ENCODE data around the gene CTIF. TPM values are rescaled to one million over a fixed set of nuclear protein-coding genes. Genes with fewer than 3 reads are reported as not detected.
A peak's percentile ranks its signal among the peaks of the same experiment; 100 is the strongest.

The CTIF gene
- total and polyA plus RNA-seq, 4 experiments from 2014 or later = 5.2 to 6.5 TPM; not detected in 2

DNA sequence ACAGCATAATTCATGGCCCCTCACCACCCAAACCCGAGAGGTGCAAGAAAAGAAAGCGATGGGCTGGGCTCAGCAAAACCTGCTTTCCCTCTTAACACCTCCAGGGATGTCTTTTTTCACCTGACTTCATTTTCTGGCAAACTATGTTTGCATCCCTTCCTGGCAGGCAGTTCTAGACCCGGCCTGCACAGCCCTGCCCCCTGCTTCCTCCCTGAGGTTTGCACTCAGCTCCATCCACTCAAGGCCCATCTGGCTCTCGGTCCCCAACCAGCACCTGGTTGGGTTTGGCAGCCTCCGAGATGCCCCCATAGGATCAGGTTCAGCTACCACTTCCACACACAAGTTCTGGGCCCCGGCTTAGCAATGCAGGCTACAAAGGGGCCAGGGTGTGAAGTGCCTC, 226.2 kb downstream of the CTIF start:
- ChIA-PET POLR2A (ENCODE audit: partially characterized antibody) (interaction anchor here (0.7 kb wide), 1 partner anchor 13 kb away, joined by 4 read pairs; no protein-coding TSS in a partner anchor), CTCF (ENCODE audit: partially characterized antibody) (no interaction called here)
- Mint-ChIP-seq H3K36me3 (peaks cover 0 to 4% of the 10 kb centered on the region in 2 donors), H3K9me3 (no peaks in the 10 kb centered on the region), H3K27ac (peak overlapping the region in 1 of 7 donors; percentile 7), H3K4me3 (no peak overlapping the region), H3K4me1 (peaks cover 5 to 19% (median 10%) of the 10 kb centered on the region in 4 donors), H3K27me3 (peaks cover 0 to 1% of the 10 kb centered on the region in 2 donors)
- Histone ChIP-seq H3K9me3 (ENCODE audit: control insufficient read depth in 1 of 2, low read length in 2 of 2) (no peaks in the 10 kb centered on the region), H3K27ac (ENCODE audit: low read depth, low read length) (no peak overlapping the region), H3K27me3 (ENCODE audit: insufficient read depth, low read length) (no peaks in the 10 kb centered on the region), H3K36me3 (ENCODE audit: insufficient read depth, low read length) (no peaks in the 10 kb centered on the region), H3K4me1 (ENCODE audit: insufficient read depth, low read length) (peaks cover 8% of the 10 kb centered on the region), H3K4me3 (ENCODE audit: low read length in 2 of 2) (no peak overlapping the region)
- no peak for DNase-seq
- intact Hi-C loops (cut with micrococcal nuclease) = no loop called here

- ChIA-PET CTCF (ENCODE audit: partially characterized antibody) (interaction anchor here (1.1 kb wide), 1 partner anchor 12 kb away, joined by 3 read pairs; no protein-coding TSS in a partner anchor), POLR2A (ENCODE audit: partially characterized antibody) (no interaction called here)
- Mint-ChIP-seq H3K4me3 (no peak overlapping the region), H3K27ac (peak overlapping the region in 1 of 7 donors; percentile 41), H3K36me3 (peaks cover 0 to 3% of the 10 kb centered on the region in 2 donors), H3K27me3 (peaks cover 0 to 1% of the 10 kb centered on the region in 2 donors), H3K4me1 (peaks cover 5 to 19% (median 10%) of the 10 kb centered on the region in 4 donors), H3K9me3 (no peaks in the 10 kb centered on the region)
- Histone ChIP-seq H3K36me3 (ENCODE audit: insufficient read depth, low read length) (no peaks in the 10 kb centered on the region), H3K4me3 (ENCODE audit: low read length in 2 of 2) (no peak overlapping the region), H3K9me3 (ENCODE audit: control insufficient read depth in 1 of 2, low read length in 2 of 2) (no peaks in the 10 kb centered on the region), H3K27ac (ENCODE audit: low read depth, low read length) (no peak overlapping the region), H3K27me3 (ENCODE audit: insufficient read depth, low read length) (no peaks in the 10 kb centered on the region), H3K4me1 (ENCODE audit: insufficient read depth, low read length) (peaks cover 8% of the 10 kb centered on the region)
- intact Hi-C loops (cut with micrococcal nuclease) = no loop called here
- no peak for DNase-seq
Observed at GRCh38 chr18:48766026-48766425, 227.2 kb downstream of the CTIF start.

DNA sequence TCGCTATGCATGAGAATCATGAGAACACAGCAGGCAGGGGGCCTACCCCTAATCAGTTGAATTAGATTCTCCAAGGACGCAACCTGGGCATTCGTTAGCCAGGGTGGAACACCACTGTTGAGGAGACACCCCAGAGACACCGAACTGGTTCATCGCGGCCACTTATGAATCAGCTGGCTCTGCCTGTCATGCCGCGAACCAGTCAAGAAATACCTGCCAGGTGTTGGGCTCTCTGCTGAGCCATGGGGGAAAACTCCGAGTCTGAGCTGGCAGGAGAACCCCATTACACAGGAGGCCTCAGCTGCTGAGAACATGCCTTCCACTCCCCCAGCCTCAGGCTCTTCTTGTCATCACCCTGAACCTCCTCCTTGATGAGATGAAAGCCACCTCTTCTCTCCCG, 227.7 kb downstream of the CTIF start:
- ChIA-PET CTCF (ENCODE audit: partially characterized antibody) (interaction anchor here (1.1 kb wide), 1 partner anchor 11 kb away, joined by 3 read pairs; no protein-coding TSS in a partner anchor), POLR2A (ENCODE audit: partially characterized antibody) (no interaction called here)
- Histone ChIP-seq H3K4me3 (ENCODE audit: low read length in 2 of 2) (no peak overlapping the region), H3K27me3 (ENCODE audit: insufficient read depth, low read length) (no peaks in the 10 kb centered on the region), H3K36me3 (ENCODE audit: insufficient read depth, low read length) (no peaks in the 10 kb centered on the region), H3K9me3 (ENCODE audit: control insufficient read depth in 1 of 2, low read length in 2 of 2) (no peaks in the 10 kb centered on the region), H3K27ac (ENCODE audit: low read depth, low read length) (no peak overlapping the region), H3K4me1 (ENCODE audit: insufficient read depth, low read length) (peaks cover 8% of the 10 kb centered on the region)
- H3K36me3 Mint-ChIP-seq = no peaks in the 10 kb centered on the region
- H3K27ac Mint-ChIP-seq = peak overlapping the region in 3 of 7 donors; percentile 19 to 88 (median 32)
- peaks cover 5 to 19% (median 10%) of the 10 kb centered on the region in 4 donors for H3K4me1 Mint-ChIP-seq
- DNase-seq = no peak
- no peaks in the 10 kb centered on the region for H3K9me3 Mint-ChIP-seq
- intact Hi-C loops (cut with micrococcal nuclease) = no loop called here
- H3K4me3 Mint-ChIP-seq = no peak overlapping the region
- H3K27me3 Mint-ChIP-seq = peaks cover 0 to 1% of the 10 kb centered on the region in 2 donors

- ChIA-PET CTCF (ENCODE audit: partially characterized antibody) (interaction anchor here (1.1 kb wide), 1 partner anchor 11 kb away, joined by 3 read pairs; no protein-coding TSS in a partner anchor), POLR2A (ENCODE audit: partially characterized antibody) (no interaction called here)
- Histone ChIP-seq H3K9me3 (ENCODE audit: control insufficient read depth in 1 of 2, low read length in 2 of 2) (no peaks in the 10 kb centered on the region), H3K4me3 (ENCODE audit: low read length in 2 of 2) (no peak overlapping the region), H3K4me1 (ENCODE audit: insufficient read depth, low read length) (peaks cover 8% of the 10 kb centered on the region), H3K27ac (ENCODE audit: low read depth, low read length) (no peak overlapping the region), H3K36me3 (ENCODE audit: insufficient read depth, low read length) (no peaks in the 10 kb centered on the region), H3K27me3 (ENCODE audit: insufficient read depth, low read length) (no peaks in the 10 kb centered on the region)
- Mint-ChIP-seq H3K4me3 (no peak overlapping the region), H3K36me3 (no peaks in the 10 kb centered on the region), H3K27ac (peak overlapping the region in 3 of 7 donors; percentile 18 to 57 (median 30)), H3K4me1 (peaks cover 5 to 19% (median 10%) of the 10 kb centered on the region in 4 donors), H3K9me3 (peaks cover 0 to 3% (median 0%) of the 10 kb centered on the region in 8 donors), H3K27me3 (peaks cover 0 to 1% of the 10 kb centered on the region in 2 donors)
- peak; percentile 17 to 48 (median 33) for DNase-seq
- intact Hi-C loops (cut with micrococcal nuclease) = no loop called here
Observed at GRCh38 chr18:48767090-48767690, 228.4 kb downstream of the CTIF start.

DNA sequence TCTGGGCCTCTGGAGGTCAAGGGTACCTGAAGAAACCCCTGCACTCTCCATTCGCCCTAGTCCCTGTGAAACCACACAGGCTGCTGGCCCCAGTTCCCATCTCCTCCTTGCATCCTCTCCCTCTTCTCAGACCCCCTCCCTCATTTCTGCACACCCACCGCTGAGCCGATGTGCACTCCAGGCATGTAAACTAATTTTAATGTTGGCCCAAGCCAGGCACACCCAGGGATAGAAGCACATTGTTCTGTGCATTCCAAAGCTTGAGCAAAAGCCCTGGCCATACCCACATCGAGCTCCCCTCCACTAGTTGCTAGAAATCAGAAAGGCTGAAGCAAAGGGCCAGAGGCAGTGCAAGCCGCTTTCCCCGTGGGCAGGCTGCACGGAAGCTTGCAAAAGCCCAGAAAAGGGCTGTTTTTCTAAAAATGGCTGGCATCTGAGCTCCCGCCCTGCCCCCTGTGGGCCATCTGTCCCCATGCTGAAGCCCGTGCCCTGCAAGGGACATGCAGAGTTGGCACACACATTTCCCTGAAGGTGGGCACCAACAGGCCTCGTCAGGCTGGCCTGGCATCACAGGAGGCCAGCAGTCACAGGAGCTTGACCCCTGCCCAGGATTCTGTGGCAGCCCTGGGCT, 230.3 kb downstream of the CTIF start:
- H3K9me3 Mint-ChIP-seq = peaks cover 0 to 4% (median 0%) of the 10 kb centered on the region in 8 donors
- peaks cover 0 to 1% of the 10 kb centered on the region in 2 donors for H3K27me3 Mint-ChIP-seq
- no peak overlapping the region for H3K4me3 Mint-ChIP-seq
- Histone ChIP-seq H3K27me3 (ENCODE audit: insufficient read depth, low read length) (no peaks in the 10 kb centered on the region), H3K4me3 (ENCODE audit: low read length in 2 of 2) (no peak overlapping the region), H3K36me3 (ENCODE audit: insufficient read depth, low read length) (no peaks in the 10 kb centered on the region), H3K4me1 (ENCODE audit: insufficient read depth, low read length) (peaks cover 8% of the 10 kb centered on the region), H3K9me3 (ENCODE audit: control insufficient read depth in 1 of 2, low read length in 2 of 2) (no peaks in the 10 kb centered on the region), H3K27ac (ENCODE audit: low read depth, low read length) (no peak overlapping the region)
- H3K4me1 Mint-ChIP-seq = peaks cover 5 to 19% (median 10%) of the 10 kb centered on the region in 4 donors
- CTCF ChIA-PET (ENCODE audit: partially characterized antibody) = interaction anchor here (1.0 kb wide), 1 partner anchor 10 kb away, joined by 3 read pairs; no protein-coding TSS in a partner anchor
- no peak overlapping the region for H3K27ac Mint-ChIP-seq
- POLR2A ChIA-PET (ENCODE audit: partially characterized antibody) = no interaction called here
- peaks cover 0 to 4% of the 10 kb centered on the region in 2 donors for H3K36me3 Mint-ChIP-seq
- intact Hi-C loops (cut with micrococcal nuclease) = no loop called here
- no peak for DNase-seq

DNA sequence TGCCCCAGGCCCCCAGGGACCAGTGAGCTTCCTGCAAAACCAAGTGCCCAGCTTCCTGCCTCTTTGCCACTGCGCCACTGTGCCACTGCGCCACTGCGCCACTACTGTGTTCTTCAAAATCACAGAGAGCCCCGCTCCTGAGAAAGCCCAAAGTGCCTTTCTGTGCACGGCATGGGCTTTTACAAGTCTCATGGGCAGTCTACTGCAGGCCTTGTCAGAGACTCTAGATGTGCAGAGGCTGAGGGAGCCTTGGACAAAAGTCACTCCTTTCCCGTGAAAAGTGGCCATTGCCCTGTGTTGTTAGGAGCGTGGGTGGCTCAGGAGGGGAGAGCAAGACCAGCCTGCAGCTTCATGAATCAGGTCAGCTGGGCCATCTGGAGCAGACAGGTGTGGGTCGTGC, 231.4 kb downstream of the CTIF start:
- H3K36me3 Mint-ChIP-seq = peaks cover 0 to 4% of the 10 kb centered on the region in 2 donors
- H3K9me3 ChIP-seq (ENCODE audit: control insufficient read depth in 1 of 2, low read length in 2 of 2) = no peaks in the 10 kb centered on the region
- ChIA-PET POLR2A (ENCODE audit: partially characterized antibody) (no interaction called here), CTCF (ENCODE audit: partially characterized antibody) (interaction anchor here (1.0 kb wide), 1 partner anchor 9 kb away, joined by 3 read pairs; no protein-coding TSS in a partner anchor)
- H3K27ac ChIP-seq (ENCODE audit: low read depth, low read length) = no peak overlapping the region
- DNase-seq = no peak
- H3K4me3 Mint-ChIP-seq = no peak overlapping the region
- peaks cover 0 to 4% (median 0%) of the 10 kb centered on the region in 8 donors for H3K9me3 Mint-ChIP-seq
- H3K36me3 ChIP-seq (ENCODE audit: insufficient read depth, low read length) = no peaks in the 10 kb centered on the region
- intact Hi-C loops (cut with micrococcal nuclease) = no loop called here
- H3K4me3 ChIP-seq (ENCODE audit: low read length in 2 of 2) = no peak overlapping the region
- no peaks in the 10 kb centered on the region for H3K27me3 ChIP-seq (ENCODE audit: insufficient read depth, low read length)
- peaks cover 0 to 1% of the 10 kb centered on the region in 2 donors for H3K27me3 Mint-ChIP-seq
- H3K4me1 ChIP-seq (ENCODE audit: insufficient read depth, low read length) = peaks cover 8% of the 10 kb centered on the region
- H3K4me1 Mint-ChIP-seq = peaks cover 5 to 16% (median 10%) of the 10 kb centered on the region in 4 donors
- no peak overlapping the region for H3K27ac Mint-ChIP-seq

DNA sequence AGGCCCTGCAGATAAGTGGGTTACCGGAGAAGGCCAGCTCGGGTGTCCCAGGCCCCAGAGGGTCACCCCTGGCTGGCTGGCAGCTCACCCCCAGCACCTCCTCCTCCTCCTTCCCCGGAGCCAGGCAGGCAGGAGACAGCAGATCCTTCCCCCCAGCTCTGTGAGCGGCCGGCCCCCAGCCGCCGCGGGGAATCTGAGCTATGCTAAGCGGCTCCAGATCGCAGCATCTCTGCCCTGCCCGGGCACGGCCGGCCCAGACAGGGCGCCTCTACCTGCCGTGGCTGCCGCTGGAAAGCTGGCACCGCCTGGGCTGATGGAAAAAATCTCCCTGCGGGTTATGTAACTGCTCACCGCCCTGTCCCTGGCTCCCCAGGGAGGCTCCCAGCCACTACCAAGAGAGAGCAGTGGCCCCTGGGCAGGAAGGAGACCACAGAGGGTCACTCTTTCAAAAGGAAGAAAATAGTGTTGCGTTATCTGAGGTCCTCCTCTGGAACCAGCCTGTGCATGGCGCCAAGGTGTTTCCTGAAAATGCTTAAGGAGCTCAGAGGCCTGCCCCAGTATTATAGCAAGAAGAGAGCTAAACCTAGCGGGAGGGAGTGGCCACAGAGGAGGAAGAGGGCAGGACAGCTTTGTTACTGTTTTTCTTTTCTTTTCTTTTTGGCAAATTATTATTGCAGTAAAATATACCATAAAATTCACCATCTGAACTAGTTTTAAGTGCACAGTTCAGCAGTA, 233.0 kb downstream of the CTIF start:
- no peak overlapping the region for H3K27ac Mint-ChIP-seq
- H3K4me3 Mint-ChIP-seq = no peak overlapping the region
- H3K4me1 Mint-ChIP-seq = peaks cover 5 to 20% (median 10%) of the 10 kb centered on the region in 4 donors
- H3K4me1 ChIP-seq (ENCODE audit: insufficient read depth, low read length) = peaks cover 9% of the 10 kb centered on the region
- no peak for DNase-seq
- H3K4me3 ChIP-seq (ENCODE audit: low read length in 2 of 2) = no peak overlapping the region
- H3K27me3 Mint-ChIP-seq = peaks cover 0 to 1% of the 10 kb centered on the region in 2 donors
- ChIA-PET POLR2A (ENCODE audit: partially characterized antibody) (no interaction called here), CTCF (ENCODE audit: partially characterized antibody) (no interaction called here)
- no peaks in the 10 kb centered on the region for H3K27me3 ChIP-seq (ENCODE audit: insufficient read depth, low read length)
- peaks cover 0 to 4% of the 10 kb centered on the region in 2 donors for H3K36me3 Mint-ChIP-seq
- H3K9me3 ChIP-seq (ENCODE audit: control insufficient read depth in 1 of 2, low read length in 2 of 2) = no peaks in the 10 kb centered on the region
- intact Hi-C loops (cut with micrococcal nuclease) = no loop called here
- no peak overlapping the region for H3K27ac ChIP-seq (ENCODE audit: low read depth, low read length)
- no peaks in the 10 kb centered on the region for H3K36me3 ChIP-seq (ENCODE audit: insufficient read depth, low read length)
- peaks cover 0 to 4% (median 0%) of the 10 kb centered on the region in 8 donors for H3K9me3 Mint-ChIP-seq

Measured in CD4-positive, alpha-beta memory T cell (primary cell).